ENCODE results near the gene B3GALT5.
"Not testable (repeated sequence)": the region's sequence is repeated elsewhere in the genome, so short reads cannot be mapped to it uniquely, and the experiment has no call there.

B3GALT5 gene

GRCh38 chr21:39612233-39613040 lies at the start of gene B3GALT5:
Gene B3GALT5, plus strand, starts transcription at chr21:39612940. Its CDS starts 47,620 bp downstream, at chr21:39660560.
- DNase-seq: no peak

GRCh38 chr21:39564200-39564599 lies 48.5 kb upstream of the B3GALT5 start:
- no peak for DNase-seq

- DNase-seq: no peak
These were observed 45.4 kb upstream of the B3GALT5 start for GRCh38 chr21:39567180-39567972.

- no peak for DNase-seq
These were observed 44.4 kb upstream of the B3GALT5 start for GRCh38 chr21:39568361-39568760.

- no peak for DNase-seq
These were observed 37.0 kb upstream of the B3GALT5 start for GRCh38 chr21:39575775-39576174.

- DNase-seq: no peak
These were observed 36.1 kb upstream of the B3GALT5 start for GRCh38 chr21:39576518-39577128.

GRCh38 chr21:39579734-39580332 lies 32.9 kb upstream of the B3GALT5 start:
- no peak for DNase-seq

- no peak for DNase-seq
These were observed 32.0 kb upstream of the B3GALT5 start for GRCh38 chr21:39580744-39581143.

- no peak for DNase-seq
These were observed 31.3 kb upstream of the B3GALT5 start for GRCh38 chr21:39581414-39581813.

GRCh38 chr21:39582749-39583148 lies 30.0 kb upstream of the B3GALT5 start:
- DNase-seq: no peak

- not testable (repeated sequence) for DNase-seq
These were observed 29.2 kb upstream of the B3GALT5 start for GRCh38 chr21:39583586-39583985.

GRCh38 chr21:39587376-39587775 lies 25.4 kb upstream of the B3GALT5 start:
- no peak for DNase-seq

- DNase-seq: no peak
These were observed 23.9 kb upstream of the B3GALT5 start for GRCh38 chr21:39588884-39589283.

GRCh38 chr21:39593522-39593921 lies 19.2 kb upstream of the B3GALT5 start:
- no peak for DNase-seq

- no peak for DNase-seq
These were observed 17.3 kb upstream of the B3GALT5 start for GRCh38 chr21:39595465-39595864.

GRCh38 chr21:39597595-39597994 lies 15.1 kb upstream of the B3GALT5 start:
- DNase-seq: no peak

- DNase-seq: no peak
These were observed 13.4 kb upstream of the B3GALT5 start for GRCh38 chr21:39599191-39599970.

GRCh38 chr21:39601187-39601928 lies 11.4 kb upstream of the B3GALT5 start:
- DNase-seq: no peak

GRCh38 chr21:39602076-39602689 lies 10.6 kb upstream of the B3GALT5 start:
- DNase-seq: no peak

- DNase-seq: no peak
These were observed 9.9 kb upstream of the B3GALT5 start for GRCh38 chr21:39602793-39603192.

- no peak for DNase-seq
These were observed 7.8 kb upstream of the B3GALT5 start for GRCh38 chr21:39604951-39605350.

Measured in CD4-positive, alpha-beta T cell treated with Interleukin-6 for 4 hours (primary cell).